Lung (tissue), 16 donors: ENCODE measurements around the gene TSPAN13. TPM values are rescaled to one million over a fixed set of nuclear protein-coding genes. Genes with fewer than 3 reads are reported as not detected.

Source experiments
- ATAC-seq: fragments of 200-7000 bp; cut with Tn5 transposase; one replicate; pipeline ENCODE4 v1.9.1; 2020; ENCODE audit warnings: moderate number of reproducible peaks; ENCODE audit not compliant: insufficient read depth, low FRiP score
- DNase-seq, 3 donors: peaks; one replicate each; pipeline ENCODE4 v3.0.0-alpha.2; 2013 to 2017
- H3K27ac ChIP-seq, 2 donors: one replicate each; pipeline ENCODE4 v1.5.1; 2013; ENCODE audit warnings: mild to moderate bottlenecking in 2 of 2, moderate library complexity in 2 of 2, control low read depth in 1 of 2, inconsistent platforms in 1 of 2, low read depth in 1 of 2, low read length in 1 of 2
- H3K27me3 ChIP-seq, 3 donors: one replicate each; pipeline ENCODE4 v1.5.1; 2013; ENCODE audit warnings: low read length in 2 of 3; ENCODE audit not compliant: control insufficient read depth in 3 of 3, insufficient read depth in 3 of 3
- H3K36me3 ChIP-seq, 4 donors: one replicate each; pipeline ENCODE4 v1.5.1; 2013; ENCODE audit warnings: low read length in 4 of 4, mild to moderate bottlenecking in 1 of 4, moderate library complexity in 1 of 4; ENCODE audit not compliant: control insufficient read depth in 4 of 4, insufficient read depth in 4 of 4
- H3K4me1 ChIP-seq, 5 donors: one replicate each; pipeline ENCODE4 v1.5.1; 2013; ENCODE audit warnings: low read length in 5 of 5, mild to moderate bottlenecking in 2 of 5, moderate library complexity in 1 of 5; ENCODE audit not compliant: control insufficient read depth in 5 of 5, insufficient read depth in 5 of 5
- H3K4me3 ChIP-seq: one replicate; pipeline ENCODE4 v1.5.1; 2013; ENCODE audit warnings: mild to moderate bottlenecking, control low read depth, moderate library complexity
- H3K9ac ChIP-seq, 2 donors: one replicate each; pipeline ENCODE4 v1.5.1; 2013; ENCODE audit warnings: low read length in 2 of 2, control low read depth in 1 of 2; ENCODE audit not compliant: insufficient read depth in 1 of 2
- H3K9me3 ChIP-seq, 4 donors: one replicate each; pipeline ENCODE4 v1.5.1; 2013; ENCODE audit warnings: low read length in 3 of 4, mild to moderate bottlenecking in 1 of 4, moderate library complexity in 1 of 4; ENCODE audit not compliant: control insufficient read depth in 4 of 4, insufficient read depth in 3 of 4
- CTCF ChIP-seq: IDR thresholded peaks from 2 replicates; pipeline ENCODE4 v1.5.1; 2012; ENCODE audit warnings: mild to moderate bottlenecking; ENCODE audit errors: control extremely low read depth, extremely low read depth
- WGBS, 2 donors: extraction: QIAGEN DNeasy Blood & Tissue Kit; methylation state at CpG; one replicate each; pipeline ENCODE4 v1.1.7; 2013; 5-methylcytosine and 5-hydroxymethylcytosine counted together
- long read RNA-seq, 5 donors: transcript quantifications; one replicate each; lab custom pipeline, GENCODE V29; 2026
- polyA plus RNA-seq, 2 donors: library from polyadenylated mRNA; stranded (reverse); fragments of 200-250 nt; gene quantifications; one replicate each; pipeline ENCODE4 v1.2.1, GENCODE V29; 2013
- total RNA-seq, 2 donors: library from RNA; depleted of rRNA in 1 of 2; stranded (reverse); fragments of >200 nt in 1 of 2; gene quantifications; one replicate each; pipeline ENCODE4 v1.2.1, GENCODE V29; 2014 to 2021
- donor health status: control.
- donor health status: control.
- donor health status: Bipolar disorder and iron deficiency.
- donor health status: healthy.
- donor health status: DM: yes; HTN: yes; CAD: no.

Gene TSPAN13
- total RNA-seq, result 100 to 1,000 TPM; 125 to 143 TPM
- 100 to 1,000 TPM in 1 of 2 donors, 10 to 100 TPM in 1; 81.1 to 125 TPM for polyA plus RNA-seq
- long read RNA-seq, donor 1, transcript TSPAN13-201 (6 exons, 2,093 nt), result major isoform, 58 of 291 reads
- long read RNA-seq, donor 1, partial matches to known transcripts, result 219 of 291 reads
- long read RNA-seq, donor 1, other reads (novel, unspliced or antisense), result 14 of 291 reads
- long read RNA-seq, donor 2, transcript TSPAN13-201 (6 exons, 2,093 nt), result major isoform, 26 of 193 reads
- long read RNA-seq, donor 2, partial matches to known transcripts, result 155 of 193 reads
- long read RNA-seq, donor 2, other reads (novel, unspliced or antisense), result 12 of 193 reads
- long read RNA-seq, donor 3, transcript TSPAN13-201 (6 exons, 2,093 nt), result major isoform, 49 of 190 reads
- long read RNA-seq, donor 3, partial matches to known transcripts, result 80 of 190 reads
- long read RNA-seq, donor 3, other reads (novel, unspliced or antisense), result 61 of 190 reads
- long read RNA-seq, donor 4, transcript TSPAN13-201 (6 exons, 2,093 nt), result major isoform, 10 of 77 reads
- long read RNA-seq, donor 4, partial matches to known transcripts, result 57 of 77 reads
- long read RNA-seq, donor 4, other reads (novel, unspliced or antisense), result 10 of 77 reads
- long read RNA-seq, donor 5, transcript TSPAN13-201 (6 exons, 2,093 nt), result major isoform, 58 of 325 reads
- long read RNA-seq, donor 5, partial matches to known transcripts, result 149 of 325 reads
- long read RNA-seq, donor 5, other reads (novel, unspliced or antisense), result 118 of 325 reads

- WGBS, 2 donors, result 3 to 4% methylated on average over 40 to 48 of the region's 48 CpGs
- peak within 1 kb of the TSS; percentile 21 to 83 for H3K27ac ChIP-seq
- H3K9me3 ChIP-seq, result no peaks in the 10 kb centered on the region
- peak within 1 kb of the TSS; percentile 45 for H3K4me3 ChIP-seq
- peaks cover 0 to 3% (median 0%) of the 10 kb centered on the region in 3 donors for H3K27me3 ChIP-seq
- DNase-seq (peak; percentile 83 to 90 (median 87)), ATAC-seq (peak; percentile 93)
- TF ChIP-seq CTCF, result no peak
- peak within 1 kb of the TSS; percentile 52 to 82 for H3K9ac ChIP-seq
- no peaks in the 10 kb centered on the region for H3K36me3 ChIP-seq
- H3K4me1 ChIP-seq, result peaks cover 0 to 4% (median 0%) of the 10 kb centered on the region in 5 donors
Observed at GRCh38 chr7:16753102-16753931, at the start of gene TSPAN13. Gene TSPAN13 (plus strand): TSS chr7:16753755. CDS start chr7:16753968, 213 bp downstream.

GRCh38 chr7:16708511-16708910 is 45.0 kb upstream of the TSPAN13 start:
- Histone ChIP-seq H3K4me1 (no peaks in the 10 kb centered on the region), H3K27me3 (no peaks in the 10 kb centered on the region), H3K4me3 (no peak overlapping the region), H3K9ac (no peak overlapping the region), H3K9me3 (no peaks in the 10 kb centered on the region), H3K36me3 (peaks cover 5 to 9% (median 5%) of the 10 kb centered on the region in 4 donors), H3K27ac (no peak overlapping the region)
- TF ChIP-seq CTCF, result no peak
- no peak for ATAC-seq
- no peak for DNase-seq
- 94 to 96% methylated on average over 4 of the region's 4 CpGs for WGBS, 2 donors

GRCh38 chr7:16708980-16709379 is 44.6 kb upstream of the TSPAN13 start:
- Histone ChIP-seq H3K36me3 (peaks cover 5 to 9% (median 5%) of the 10 kb centered on the region in 4 donors), H3K9ac (no peak overlapping the region), H3K27me3 (no peaks in the 10 kb centered on the region), H3K4me1 (no peaks in the 10 kb centered on the region), H3K9me3 (no peaks in the 10 kb centered on the region), H3K27ac (no peak overlapping the region), H3K4me3 (no peak overlapping the region)
- WGBS, 2 donors, result 90 to 94% methylated on average over 3 of the region's 3 CpGs
- no peak for TF ChIP-seq CTCF
- DNase-seq (no peak), ATAC-seq (no peak)
